Caco-2 (cell line): ENCODE results near the gene VPS13C. TPM values are rescaled to one million over a fixed set of nuclear protein-coding genes. Genes with fewer than 3 reads are reported as not detected.

Experiments
- BruUV-seq: library from RNA; stranded (reverse); fragments of 400-500 nt; replicated peaks from 2 replicates; lab custom pipeline; 2021; lab: Mats Ljungman, UMichigan
- CTCF ChIA-PET: fragments of 300-600 bp; sonication (Branson Sonifier 250); formaldehyde crosslinking; loops from one replicate; lab custom pipeline; 2022; ENCODE audit warnings: antibody characterized with exemption; lab: Charles Lee
- POLR2A ChIA-PET: fragments of 300-600 bp; sonication (Branson Sonifier 250); formaldehyde crosslinking; loops from one replicate; lab custom pipeline; 2022; ENCODE audit warnings: antibody characterized with exemption; lab: Charles Lee
- DNase-seq, 2 experiments: peaks; one replicate each; pipeline versions ENCODE4 v3.0.0 to v3.0.0-alpha.2; 2020 to 2022
- H3K27me3 ChIP-seq: replicated peaks from 2 replicates; pipeline ENCODE4 v1.6.0; 2011; ENCODE audit warnings: low read length; ENCODE audit not compliant: control insufficient read depth, insufficient read depth
- H3K36me3 ChIP-seq: 2 replicates; pipeline ENCODE4 v1.5.1; 2011; ENCODE audit warnings: low read length; ENCODE audit not compliant: control insufficient read depth, insufficient read depth
- H3K4me1 ChIP-seq: fragments of 250-450 bp; sonication (Bioruptor Pico); 2 replicates; pipeline ENCODE4 v1.5.1; 2020; ENCODE audit warnings: mild to moderate bottlenecking
- H3K4me3 ChIP-seq: 2 replicates; pipeline ENCODE4 v1.5.1; 2011; ENCODE audit warnings: low read depth, mild to moderate bottlenecking, control low read depth, low read length
- H3K9me3 ChIP-seq: fragments of 250-450 bp; sonication (Bioruptor Pico); 2 replicates; pipeline ENCODE4 v1.5.1; 2020; ENCODE audit warnings: mild to moderate bottlenecking, moderate library complexity
- H3K27ac Mint-ChIP-seq: one replicate; pipeline ENCODE4 v1.8.0; 2022; ENCODE audit warnings: mixed read lengths; ENCODE audit not compliant: unreplicated experiment
- H3K27me3 Mint-ChIP-seq: one replicate; pipeline ENCODE4 v1.8.0; 2022; ENCODE audit warnings: mixed read lengths; ENCODE audit not compliant: insufficient read depth, unreplicated experiment
- H3K36me3 Mint-ChIP-seq: one replicate; pipeline ENCODE4 v1.8.0; 2022; ENCODE audit warnings: mild to moderate bottlenecking, mixed read lengths; ENCODE audit not compliant: insufficient read depth, unreplicated experiment
- H3K4me1 Mint-ChIP-seq: one replicate; pipeline ENCODE4 v1.8.0; 2022; ENCODE audit warnings: low read depth, mixed read lengths; ENCODE audit not compliant: unreplicated experiment
- H3K4me3 Mint-ChIP-seq: one replicate; pipeline ENCODE4 v1.8.0; 2022; ENCODE audit warnings: mild to moderate bottlenecking, moderate library complexity, mixed read lengths; ENCODE audit not compliant: unreplicated experiment
- H3K9me3 Mint-ChIP-seq: one replicate; pipeline ENCODE4 v1.8.0; 2022; ENCODE audit warnings: mixed read lengths; ENCODE audit not compliant: unreplicated experiment
- CTCF ChIP-seq, 2 experiments: fragments of 200-600 bp in 1 of 2; IDR thresholded peaks; 1 replicate in 1 of 2; 2 replicates in 1 of 2; pipeline versions ENCODE4 v1.5.1 to v1.8.0; 2011 to 2022; ENCODE audit warnings: antibody characterized with exemption in 1 of 2, control low read depth in 1 of 2, inconsistent platforms in 1 of 2, low read depth in 1 of 2, low read length in 1 of 2, mild to moderate bottlenecking in 1 of 2, moderate library complexity in 1 of 2; ENCODE audit not compliant: insufficient read depth in 1 of 2, severe bottlenecking in 1 of 2, unreplicated experiment in 1 of 2
- intact Hi-C: fragments of 100-400 bp; cut with micrococcal nuclease; formaldehyde crosslinking; loops from one replicate; pipeline ENCODE4 v1.10.0; 2022; ENCODE audit not compliant: unreplicated experiment
- total RNA-seq: library from RNA; stranded (reverse); gene quantifications from 2 replicates; pipeline ENCODE4 v1.2.3, GENCODE V29; 2022

The VPS13C gene
- total RNA-seq, 1 experiment from 2014 or later: 42.4 TPM

- Histone ChIP-seq H3K27me3 (no peaks in the 10 kb centered on the region), H3K4me1 (no peaks in the 10 kb centered on the region), H3K36me3 (no peaks in the 10 kb centered on the region), H3K4me3 (no peak overlapping the region), H3K9me3 (no peaks in the 10 kb centered on the region)
- peaks cover 3% of the 10 kb centered on the region for H3K27me3 Mint-ChIP-seq
- no peaks in the 10 kb centered on the region for H3K9me3 Mint-ChIP-seq
- H3K4me3 Mint-ChIP-seq: no peak overlapping the region
- intact Hi-C loops: loop anchor here (10.0 kb wide), 3 partner anchors 207 to 637 kb away; no protein-coding TSS in a partner anchor
- H3K4me1 Mint-ChIP-seq: no peaks in the 10 kb centered on the region
- CTCF ChIA-PET: no interaction called here
- no peaks in the 10 kb centered on the region for H3K36me3 Mint-ChIP-seq
- no peak for DNase-seq
- BruUV-seq: no TSS peak
- POLR2A ChIA-PET: no interaction called here
- no peak for TF ChIP-seq CTCF (IDR thresholded peaks at IDR 0.05; ENCODE audit: insufficient read depth in 1 of 2, low read depth in 1 of 2, low read length in 1 of 2, severe bottlenecking in 1 of 2, unreplicated experiment in 1 of 2)
- no peak overlapping the region for H3K27ac Mint-ChIP-seq
These were observed 228.7 kb downstream of the VPS13C start for GRCh38 chr15:61831505-61831921.

GRCh38 chr15:61830536-61831330 is 229.5 kb downstream of the VPS13C start:
- CTCF ChIA-PET: interaction anchor here (0.6 kb wide), 1 partner anchor 602 kb away, joined by 6 read pairs; the partner anchor contains the start of gene RORA
- Histone ChIP-seq H3K36me3 (no peaks in the 10 kb centered on the region), H3K9me3 (no peaks in the 10 kb centered on the region), H3K27me3 (no peaks in the 10 kb centered on the region), H3K4me1 (no peaks in the 10 kb centered on the region), H3K4me3 (no peak overlapping the region)
- Mint-ChIP-seq H3K27ac (no peak overlapping the region), H3K9me3 (no peaks in the 10 kb centered on the region), H3K4me3 (no peak overlapping the region), H3K27me3 (peaks cover 3% of the 10 kb centered on the region), H3K4me1 (no peaks in the 10 kb centered on the region), H3K36me3 (no peaks in the 10 kb centered on the region)
- intact Hi-C loops: loop anchor here (10.0 kb wide), 3 partner anchors 206 to 636 kb away; no protein-coding TSS in a partner anchor
- no peak for DNase-seq
- BruUV-seq: no TSS peak
- no peak for TF ChIP-seq CTCF (IDR thresholded peaks at IDR 0.05; ENCODE audit: insufficient read depth in 1 of 2, low read depth in 1 of 2, low read length in 1 of 2, severe bottlenecking in 1 of 2, unreplicated experiment in 1 of 2)
- POLR2A ChIA-PET: no interaction called here

GRCh38 chr15:61829514-61829889 is 230.7 kb downstream of the VPS13C start:
- Histone ChIP-seq H3K4me1 (no peaks in the 10 kb centered on the region), H3K9me3 (no peaks in the 10 kb centered on the region), H3K36me3 (no peaks in the 10 kb centered on the region), H3K27me3 (no peaks in the 10 kb centered on the region; the same call in 1 of the 2 replicates), H3K4me3 (no peak overlapping the region)
- ChIA-PET POLR2A (no interaction called here), CTCF (no interaction called here)
- Mint-ChIP-seq H3K4me3 (no peak overlapping the region), H3K9me3 (no peaks in the 10 kb centered on the region), H3K27me3 (peaks cover 7% of the 10 kb centered on the region), H3K36me3 (no peaks in the 10 kb centered on the region), H3K4me1 (no peaks in the 10 kb centered on the region), H3K27ac (no peak overlapping the region)
- no peak for TF ChIP-seq CTCF (IDR thresholded peaks at IDR 0.05; ENCODE audit: insufficient read depth in 1 of 2, low read depth in 1 of 2, low read length in 1 of 2, severe bottlenecking in 1 of 2, unreplicated experiment in 1 of 2)
- DNase-seq: no peak
- no TSS peak for BruUV-seq
- intact Hi-C loops: no loop called here
